ENCODE measurements around the gene MACROD2. TPM values are rescaled to one million over a fixed set of nuclear protein-coding genes. Genes with fewer than 3 reads are reported as not detected.

Gene MACROD2
- polyA plus RNA-seq, 1 donor from 2014 or later: 23.2 TPM

- H3K9ac ChIP-seq (ENCODE audit: low read length): no peak overlapping the region
- H2AFZ ChIP-seq (ENCODE audit: low read depth, low read length): no peak overlapping the region
- H3K27me3 ChIP-seq (ENCODE audit: insufficient read depth, low read depth, low read length): no peaks in the 10 kb centered on the region
- no peaks in the 10 kb centered on the region for H3K9me2 ChIP-seq (ENCODE audit: insufficient read depth, low read length)
- no peaks in the 10 kb centered on the region for H4K20me1 ChIP-seq (ENCODE audit: insufficient read depth)
- H3K4me3 ChIP-seq (ENCODE audit: low read length): no peak overlapping the region
- H3K79me2 ChIP-seq (replicated peaks; ENCODE audit: insufficient read depth, low read length): no peaks in the 10 kb centered on the region
- no peak overlapping the region for H3K27ac ChIP-seq (ENCODE audit: low read length)
- H3K9me3 ChIP-seq (ENCODE audit: low read length): no peaks in the 10 kb centered on the region
- no peaks in the 10 kb centered on the region for H3F3A ChIP-seq (ENCODE audit: insufficient read depth, low read length, poor library complexity, severe bottlenecking)
- H3K4me2 ChIP-seq (ENCODE audit: low read length): no peak overlapping the region
- TF ChIP-seq REST (IDR thresholded peaks at IDR 0.05; ENCODE audit: borderline replicate concordance): no peak
- TF ChIP-seq RAD21 (conservative IDR thresholded peaks at IDR 0.05): no peak
- TF ChIP-seq TAF1 (IDR thresholded peaks at IDR 0.05; ENCODE audit: low read depth): no peak
- no peak for TF ChIP-seq SMC3 (conservative IDR thresholded peaks at IDR 0.05; ENCODE audit: poor library complexity)
- TF ChIP-seq EP300 (conservative IDR thresholded peaks at IDR 0.05; ENCODE audit: poor library complexity, severe bottlenecking): no peak
- TF ChIP-seq CTCF (IDR thresholded peaks at IDR 0.05; ENCODE audit: poor library complexity, severe bottlenecking): no peak
- TF ChIP-seq MXI1 (conservative IDR thresholded peaks at IDR 0.05; ENCODE audit: poor library complexity, severe bottlenecking): no peak
- no peak for TF ChIP-seq POLR2AphosphoS5 (IDR thresholded peaks at IDR 0.05)
- no peak for TF ChIP-seq EZH2 (IDR thresholded peaks at IDR 0.05; ENCODE audit: borderline replicate concordance, insufficient read depth, low read length, poor library complexity, severe bottlenecking)
- no peaks in the 10 kb centered on the region for H3K36me3 ChIP-seq (ENCODE audit: insufficient read depth, low read length)
Measured at GRCh38 chr20:15296422-15296821, 1301.1 kb downstream of the MACROD2 start.

- H3K27ac ChIP-seq (ENCODE audit: low read length): no peak overlapping the region
- no peaks in the 10 kb centered on the region for H3K79me2 ChIP-seq (replicated peaks; ENCODE audit: insufficient read depth, low read length)
- TF ChIP-seq REST (IDR thresholded peaks at IDR 0.05; ENCODE audit: borderline replicate concordance): no peak
- no peak for TF ChIP-seq POLR2AphosphoS5 (IDR thresholded peaks at IDR 0.05)
- no peak for TF ChIP-seq CTCF (IDR thresholded peaks at IDR 0.05; ENCODE audit: poor library complexity, severe bottlenecking)
- no peak for TF ChIP-seq TAF1 (IDR thresholded peaks at IDR 0.05; ENCODE audit: low read depth)
- TF ChIP-seq RAD21 (conservative IDR thresholded peaks at IDR 0.05): no peak
- TF ChIP-seq MXI1 (conservative IDR thresholded peaks at IDR 0.05; ENCODE audit: poor library complexity, severe bottlenecking): no peak
Measured at GRCh38 chr20:15297059-15297875, 1302.0 kb downstream of the MACROD2 start.

More at GRCh38 chr20:15297059-15297875, 1302.0 kb downstream of the MACROD2 start:
- Histone ChIP-seq H3K27me3 (ENCODE audit: insufficient read depth, low read depth, low read length) (no peaks in the 10 kb centered on the region), H3K9ac (ENCODE audit: low read length) (no peak overlapping the region), H4K20me1 (ENCODE audit: insufficient read depth) (no peaks in the 10 kb centered on the region), H3K4me3 (ENCODE audit: low read length) (no peak overlapping the region), H3K9me2 (ENCODE audit: insufficient read depth, low read length) (no peaks in the 10 kb centered on the region), H3K9me3 (ENCODE audit: low read length) (no peaks in the 10 kb centered on the region), H3K4me2 (ENCODE audit: low read length) (no peak overlapping the region), H3F3A (ENCODE audit: insufficient read depth, low read length, poor library complexity, severe bottlenecking) (no peaks in the 10 kb centered on the region), H2AFZ (ENCODE audit: low read depth, low read length) (no peak overlapping the region), H3K36me3 (ENCODE audit: insufficient read depth, low read length) (no peaks in the 10 kb centered on the region)
